H9 (cell line): Measurements from ENCODE around the gene GFRA1. TPM values are rescaled to one million over a fixed set of nuclear protein-coding genes. Genes with fewer than 3 reads are reported as not detected.

Experiments
- DNase-seq: peaks from one replicate; pipeline ENCODE4 v3.0.0-alpha.2; 2017
- H2AFZ ChIP-seq: one replicate; pipeline ENCODE4 v1.6.1; 2013; ENCODE audit warnings: mild to moderate bottlenecking, low read length, control low read depth, moderate library complexity
- H2AK5ac ChIP-seq: 2 replicates; pipeline ENCODE4 v1.6.1; 2013; ENCODE audit warnings: low read length, control low read depth, mixed read lengths; ENCODE audit not compliant: insufficient read length
- H2BK120ac ChIP-seq: one replicate; pipeline ENCODE4 v1.6.1; 2013; ENCODE audit warnings: low read depth, mild to moderate bottlenecking, low read length, control low read depth, inconsistent platforms; ENCODE audit not compliant: poor library complexity, severe bottlenecking
- H2BK12ac ChIP-seq: 2 replicates; pipeline ENCODE4 v1.6.1; 2013; ENCODE audit warnings: low read length, control low read depth, mixed read lengths, low read depth; ENCODE audit not compliant: insufficient read length
- H2BK15ac ChIP-seq: 2 replicates; pipeline ENCODE4 v1.6.1; 2013; ENCODE audit warnings: low read depth, low read length, control low read depth
- H2BK20ac ChIP-seq: one replicate; pipeline ENCODE4 v1.6.1; 2013; ENCODE audit warnings: low read depth, mild to moderate bottlenecking, low read length, control low read depth, inconsistent platforms; ENCODE audit not compliant: poor library complexity, severe bottlenecking
- H2BK5ac ChIP-seq: 2 replicates; pipeline ENCODE4 v1.6.1; 2013; ENCODE audit warnings: low read length, control low read depth, mixed read lengths; ENCODE audit not compliant: insufficient read length
- H3K14ac ChIP-seq: 2 replicates; pipeline ENCODE4 v1.6.1; 2013; ENCODE audit warnings: low read length, control low read depth; ENCODE audit not compliant: insufficient read depth
- H3K18ac ChIP-seq: 2 replicates; pipeline ENCODE4 v1.6.1; 2013; ENCODE audit warnings: low read depth, mild to moderate bottlenecking, mixed read lengths, low read length, control low read depth; ENCODE audit not compliant: insufficient read length
- H3K23ac ChIP-seq: 2 replicates; pipeline ENCODE4 v1.6.1; 2013; ENCODE audit warnings: low read length, control low read depth, mixed read lengths, low read depth; ENCODE audit not compliant: insufficient read length
- H3K23me2 ChIP-seq: 2 replicates; pipeline ENCODE4 v1.6.1; 2013; ENCODE audit warnings: low read depth, mild to moderate bottlenecking, mixed read lengths, low read length, control low read depth; ENCODE audit not compliant: insufficient read length, poor library complexity, severe bottlenecking
- H3K27ac ChIP-seq: 2 replicates; pipeline ENCODE4 v1.5.1; 2013; ENCODE audit warnings: low read length, control low read depth, mixed read lengths, low read depth; ENCODE audit not compliant: insufficient read length
- H3K27me3 ChIP-seq: 2 replicates; pipeline ENCODE4 v1.6.1; 2013; ENCODE audit warnings: low read length, control low read depth, inconsistent platforms; ENCODE audit not compliant: insufficient read depth
- H3K4ac ChIP-seq: 2 replicates; pipeline ENCODE4 v1.6.1; 2013; ENCODE audit warnings: low read depth, mild to moderate bottlenecking, control low read depth, inconsistent platforms, low read length, moderate library complexity
- H3K4me1 ChIP-seq: 2 replicates; pipeline ENCODE4 v1.6.1; 2013; ENCODE audit warnings: low read length, control low read depth, inconsistent platforms; ENCODE audit not compliant: insufficient read depth
- H3K4me2 ChIP-seq: 2 replicates; pipeline ENCODE4 v1.6.1; 2013; ENCODE audit warnings: low read length, control low read depth, mixed read lengths; ENCODE audit not compliant: insufficient read length, insufficient read depth
- H3K56ac ChIP-seq: 2 replicates; pipeline ENCODE4 v1.6.1; 2013; ENCODE audit warnings: low read depth, mild to moderate bottlenecking, mixed read lengths, low read length, control low read depth; ENCODE audit not compliant: insufficient read length
- H3K79me1 ChIP-seq: 2 replicates; pipeline ENCODE4 v1.6.1; 2013; ENCODE audit warnings: low read depth, mild to moderate bottlenecking, moderate library complexity, low read length, control low read depth, inconsistent platforms; ENCODE audit not compliant: insufficient read depth, poor library complexity, severe bottlenecking
- H3K79me2 ChIP-seq: 2 replicates; pipeline ENCODE4 v1.6.1; 2013; ENCODE audit warnings: low read length, control low read depth, inconsistent platforms; ENCODE audit not compliant: insufficient read depth
- H3K9ac ChIP-seq: 2 replicates; pipeline ENCODE4 v1.6.1; 2013; ENCODE audit warnings: low read length, control low read depth, mixed read lengths; ENCODE audit not compliant: insufficient read length; ENCODE audit errors: extremely low read depth
- H3K9me3 ChIP-seq: one replicate; pipeline ENCODE4 v1.6.1; 2013; ENCODE audit warnings: low read depth, low read length, inconsistent platforms; ENCODE audit not compliant: control insufficient read depth
- H3T11ph ChIP-seq: one replicate; pipeline ENCODE4 v1.6.1; 2013; ENCODE audit warnings: mild to moderate bottlenecking, low read length, control low read depth, inconsistent platforms
- H4K20me1 ChIP-seq: one replicate; pipeline ENCODE4 v1.6.1; 2013; ENCODE audit not compliant: control insufficient read depth, insufficient read length, insufficient read depth
- H4K5ac ChIP-seq: 2 replicates; pipeline ENCODE4 v1.6.1; 2013; ENCODE audit warnings: low read depth, mild to moderate bottlenecking, mixed read lengths, low read length, control low read depth; ENCODE audit not compliant: insufficient read length
- H4K8ac ChIP-seq: replicated peaks from 2 replicates; pipeline ENCODE4 v1.6.1; 2013; ENCODE audit warnings: low read length, control low read depth, mixed read lengths, low read depth; ENCODE audit not compliant: insufficient read length
- H4K91ac ChIP-seq: 2 replicates; pipeline ENCODE4 v1.6.1; 2013; ENCODE audit warnings: low read depth, mild to moderate bottlenecking, moderate library complexity, mixed read lengths, low read length, control low read depth; ENCODE audit not compliant: insufficient read length
- H3K27ac Mint-ChIP-seq, 3 experiments: 2 replicates in 2 of 3; 3 replicates in 1 of 3; pipeline ENCODE4 v1.8.0; 2020 to 2021; ENCODE audit warnings: mixed read lengths in 3 of 3, mild to moderate bottlenecking in 1 of 3, moderate library complexity in 1 of 3
- H3K27me3 Mint-ChIP-seq: 2 replicates; pipeline ENCODE4 v1.8.0; 2021; ENCODE audit warnings: low read depth, mild to moderate bottlenecking, moderate library complexity, mixed read lengths
- H3K36me3 Mint-ChIP-seq, 3 experiments: 2 replicates in 2 of 3; 3 replicates in 1 of 3; pipeline ENCODE4 v1.8.0; 2020 to 2021; ENCODE audit warnings: low read depth in 3 of 3, mixed read lengths in 3 of 3; ENCODE audit not compliant: insufficient read depth in 1 of 3
- H3K4me1 Mint-ChIP-seq, 2 experiments: 2 replicates each; pipeline ENCODE4 v1.8.0; 2020; ENCODE audit warnings: mixed read lengths in 2 of 2
- H3K4me3 Mint-ChIP-seq, 2 experiments: 2 replicates in 1 of 2; 3 replicates in 1 of 2; pipeline ENCODE4 v1.8.0; 2020 to 2021; ENCODE audit warnings: mild to moderate bottlenecking in 2 of 2, mixed read lengths in 2 of 2, moderate library complexity in 1 of 2
- H3K9me3 Mint-ChIP-seq, 2 experiments: 2 replicates in 1 of 2; 3 replicates in 1 of 2; pipeline ENCODE4 v1.8.0; 2020; ENCODE audit warnings: mild to moderate bottlenecking in 2 of 2, mixed read lengths in 2 of 2, moderate library complexity in 1 of 2
- CTCF ChIP-seq: fragments of 200-600 bp; sonication (generic); conservative IDR thresholded peaks from 3 replicates; pipeline ENCODE4 v1.8.0; 2021; ENCODE audit warnings: antibody characterized with exemption, mild to moderate bottlenecking
- WGBS: extraction: QIAGEN DNeasy Blood & Tissue Kit; methylation state at CpG from one replicate; pipeline ENCODE4 v1.1.7; 2013; ENCODE audit warnings: missing lambda C conversion rate, low lambda C conversion rate, mixed read lengths; ENCODE audit not compliant: insufficient read length; ENCODE audit errors: extremely low coverage; 5-methylcytosine and 5-hydroxymethylcytosine counted together
- total RNA-seq: library from RNA; stranded (reverse); gene quantifications from 2 replicates; pipeline ENCODE4 v1.2.1, GENCODE V29; 2021

GFRA1 gene
- total RNA-seq, 1 experiment from 2014 or later: 0.24 TPM

- H2BK20ac ChIP-seq: no peak overlapping the region
- no peak overlapping the region for H2BK12ac ChIP-seq
- H3K9me3 ChIP-seq: no peaks in the 10 kb centered on the region
- H3K4me1 Mint-ChIP-seq: 0 out of 4 replicates have a peak, but pooled peaks cover 0 to 5% of the 10 kb centered on the region in 2 experiments
- no peak overlapping the region for H2BK5ac ChIP-seq
- H4K8ac ChIP-seq: no peak overlapping the region
- no peaks in the 10 kb centered on the region for H3K79me1 ChIP-seq
- no peak overlapping the region for H2AK5ac ChIP-seq
- no peak overlapping the region for H4K91ac ChIP-seq
- no peak for DNase-seq
- H3K18ac ChIP-seq: no peak overlapping the region
- peaks cover 14 to 17% of the 10 kb centered on the region in 2 experiments for H3K9me3 Mint-ChIP-seq
- H3K4me3 Mint-ChIP-seq: no peak overlapping the region
- no peak overlapping the region for H3K14ac ChIP-seq
- no peaks in the 10 kb centered on the region for H3K79me2 ChIP-seq
- no peaks in the 10 kb centered on the region for H3K4me1 ChIP-seq
- no peaks in the 10 kb centered on the region for H4K20me1 ChIP-seq
- H3K27me3 ChIP-seq: no peaks in the 10 kb centered on the region
- H3K23me2 ChIP-seq: no peaks in the 10 kb centered on the region
- H3K56ac ChIP-seq: no peak overlapping the region
- no peak overlapping the region for H2BK120ac ChIP-seq
- H3K23ac ChIP-seq: no peak overlapping the region
- no peak overlapping the region for H2BK15ac ChIP-seq
- H3K4ac ChIP-seq: no peak overlapping the region
- H3K27ac ChIP-seq: no peak overlapping the region
- no peak for TF ChIP-seq CTCF
- no peak overlapping the region for H3K27ac Mint-ChIP-seq
- H3T11ph ChIP-seq: no peak overlapping the region
- no peak overlapping the region for H3K4me2 ChIP-seq
- H3K36me3 Mint-ChIP-seq: peaks cover 9 to 18% (median 11%) of the 10 kb centered on the region in 3 experiments
- H3K9ac ChIP-seq: no peak overlapping the region
- no peak overlapping the region for H4K5ac ChIP-seq
- peaks cover 2% of the 10 kb centered on the region for H3K27me3 Mint-ChIP-seq
- WGBS: no CpG with 5 or more reads among the region's 5 CpGs
- H2AFZ ChIP-seq: no peak overlapping the region
Observed at GRCh38 chr10:116164291-116164690, 108.7 kb downstream of the GFRA1 start.
